Type B pancreatic cell (in vitro differentiated cells): ENCODE data around the gene CCNB1. TPM values are rescaled to one million over a fixed set of nuclear protein-coding genes. Genes with fewer than 3 reads are reported as not detected.
"Not testable (repeated sequence)": the region's sequence is repeated elsewhere in the genome, so short reads cannot be mapped to it uniquely, and the experiment has no call there.

Source experiments
- DNase-seq: peaks from one replicate; pipeline ENCODE4 v3.0.0; 2021; ENCODE audit warnings: mixed read lengths; ENCODE audit not compliant: unreplicated experiment; ENCODE audit errors: extremely low spot score
- H3K27ac Mint-ChIP-seq: 2 replicates; pipeline ENCODE4 v1.8.0; 2021; ENCODE audit warnings: mild to moderate bottlenecking, mixed read lengths
- H3K27me3 Mint-ChIP-seq: 2 replicates; pipeline ENCODE4 v1.8.0; 2021; ENCODE audit warnings: mixed read lengths
- H3K36me3 Mint-ChIP-seq: 2 replicates; pipeline ENCODE4 v1.8.0; 2021; ENCODE audit warnings: mixed read lengths
- H3K4me1 Mint-ChIP-seq: one replicate; pipeline ENCODE4 v1.8.0; 2021; ENCODE audit warnings: mixed read lengths; ENCODE audit not compliant: unreplicated experiment
- H3K4me3 Mint-ChIP-seq: 2 replicates; pipeline ENCODE4 v1.8.0; 2021; ENCODE audit warnings: mild to moderate bottlenecking, mixed read lengths
- H3K9me3 Mint-ChIP-seq: 2 replicates; pipeline ENCODE4 v1.8.0; 2021; ENCODE audit warnings: mixed read lengths
- total RNA-seq: library from RNA; stranded (reverse); gene quantifications from 2 replicates; pipeline ENCODE4 v1.2.1, GENCODE V29; 2021; ENCODE audit warnings: low replicate concordance
- TF ChIP-seq, protein P1 (sequence below): fragments of 200-600 bp; sonication (generic); conservative IDR thresholded peaks from 2 replicates; pipeline ENCODE4 v1.5.0; 2021; ENCODE audit warnings: antibody characterized with exemption, mild to moderate bottlenecking

CCNB1 gene
- total RNA-seq, 1 donor from 2014 or later, result 169 TPM

DNA sequence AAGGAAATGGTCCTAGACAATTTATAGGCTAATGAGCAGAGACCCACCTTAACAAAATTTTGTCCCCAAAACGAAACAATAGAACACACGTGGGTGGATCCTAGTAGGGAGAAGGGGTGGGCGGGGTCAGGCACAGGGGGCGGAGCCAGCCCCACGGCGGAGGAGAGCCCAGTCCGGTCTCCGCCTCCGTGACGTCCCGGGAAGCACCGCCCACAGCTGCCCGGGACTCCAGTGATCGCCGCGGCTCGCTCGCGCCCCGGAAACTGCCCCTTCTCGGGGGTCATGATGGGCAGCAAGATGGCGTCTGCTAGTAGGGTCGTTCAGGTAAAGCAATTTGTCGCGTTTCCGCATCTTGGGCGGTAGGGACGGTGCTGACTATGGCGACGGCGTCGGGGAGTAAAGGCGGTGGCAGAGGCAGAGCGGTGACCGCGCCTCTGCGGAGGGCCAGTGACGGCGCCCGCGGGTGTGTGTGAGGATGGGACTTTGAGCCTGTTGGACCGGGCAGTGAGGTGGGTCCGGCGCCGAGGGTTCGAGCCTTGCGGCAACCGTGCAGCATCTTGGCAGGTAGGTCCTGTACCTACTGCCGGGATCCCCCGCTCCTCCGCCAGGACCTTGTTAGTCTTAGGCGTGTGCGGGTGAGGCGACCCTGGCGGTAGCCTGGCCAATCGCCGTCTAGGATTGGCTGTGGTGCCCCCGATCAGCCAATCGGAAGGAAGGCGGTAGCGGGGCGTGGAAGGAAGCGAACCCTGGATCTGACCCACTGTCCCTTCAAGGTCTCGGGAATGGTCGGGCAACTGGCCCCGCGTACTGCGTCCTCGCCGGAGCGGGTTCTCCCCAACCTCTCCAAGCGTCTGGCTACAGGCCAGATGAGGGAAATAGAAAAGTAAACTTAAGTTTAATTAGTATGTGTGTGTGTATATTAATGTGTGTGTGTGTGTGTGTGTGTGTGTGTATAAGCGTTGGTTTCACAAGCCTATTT, 50.9 kb downstream of the CCNB1 start:
- no peaks in the 10 kb centered on the region for H3K27me3 Mint-ChIP-seq
- H3K36me3 Mint-ChIP-seq, result peaks cover 14% of the 10 kb centered on the region
- TF ChIP-seq, protein P1, sequence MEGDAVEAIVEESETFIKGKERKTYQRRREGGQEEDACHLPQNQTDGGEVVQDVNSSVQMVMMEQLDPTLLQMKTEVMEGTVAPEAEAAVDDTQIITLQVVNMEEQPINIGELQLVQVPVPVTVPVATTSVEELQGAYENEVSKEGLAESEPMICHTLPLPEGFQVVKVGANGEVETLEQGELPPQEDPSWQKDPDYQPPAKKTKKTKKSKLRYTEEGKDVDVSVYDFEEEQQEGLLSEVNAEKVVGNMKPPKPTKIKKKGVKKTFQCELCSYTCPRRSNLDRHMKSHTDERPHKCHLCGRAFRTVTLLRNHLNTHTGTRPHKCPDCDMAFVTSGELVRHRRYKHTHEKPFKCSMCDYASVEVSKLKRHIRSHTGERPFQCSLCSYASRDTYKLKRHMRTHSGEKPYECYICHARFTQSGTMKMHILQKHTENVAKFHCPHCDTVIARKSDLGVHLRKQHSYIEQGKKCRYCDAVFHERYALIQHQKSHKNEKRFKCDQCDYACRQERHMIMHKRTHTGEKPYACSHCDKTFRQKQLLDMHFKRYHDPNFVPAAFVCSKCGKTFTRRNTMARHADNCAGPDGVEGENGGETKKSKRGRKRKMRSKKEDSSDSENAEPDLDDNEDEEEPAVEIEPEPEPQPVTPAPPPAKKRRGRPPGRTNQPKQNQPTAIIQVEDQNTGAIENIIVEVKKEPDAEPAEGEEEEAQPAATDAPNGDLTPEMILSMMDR, result peak; percentile 67
- peaks cover 4% of the 10 kb centered on the region for H3K4me1 Mint-ChIP-seq
- peak overlapping the region; percentile 99 for H3K4me3 Mint-ChIP-seq
- peak; percentile 91 for DNase-seq
- H3K9me3 Mint-ChIP-seq, result no peaks in the 10 kb centered on the region
- peak overlapping the region; percentile 99 for H3K27ac Mint-ChIP-seq

- H3K4me3 Mint-ChIP-seq, result no peak overlapping the region
- no peak overlapping the region for H3K27ac Mint-ChIP-seq
- H3K9me3 Mint-ChIP-seq, result no peaks in the 10 kb centered on the region
- TF ChIP-seq, protein P1, result no peak
- no peak for DNase-seq
- peaks cover 4% of the 10 kb centered on the region for H3K4me1 Mint-ChIP-seq
- peaks cover 12% of the 10 kb centered on the region for H3K36me3 Mint-ChIP-seq
- H3K27me3 Mint-ChIP-seq, result no peaks in the 10 kb centered on the region
Measured at GRCh38 chr5:69219939-69220338, 53.0 kb downstream of the CCNB1 start.

- not testable (repeated sequence) for H3K9me3 Mint-ChIP-seq, H3K4me3 Mint-ChIP-seq, H3K27ac Mint-ChIP-seq, H3K27me3 Mint-ChIP-seq, H3K4me1 Mint-ChIP-seq, DNase-seq
- H3K36me3 Mint-ChIP-seq, result peaks cover 11% of the 10 kb centered on the region
Measured at GRCh38 chr5:69220371-69220770, 53.4 kb downstream of the CCNB1 start.

GRCh38 chr5:69220833-69221232, 53.9 kb downstream of the CCNB1 start:
- not testable (repeated sequence) for H3K27ac Mint-ChIP-seq, H3K27me3 Mint-ChIP-seq, DNase-seq, H3K4me1 Mint-ChIP-seq, H3K4me3 Mint-ChIP-seq, H3K9me3 Mint-ChIP-seq
- peaks cover 13% of the 10 kb centered on the region for H3K36me3 Mint-ChIP-seq

- no peak overlapping the region for H3K27ac Mint-ChIP-seq
- TF ChIP-seq, protein P1, result no peak
- H3K36me3 Mint-ChIP-seq, result peaks cover 21% of the 10 kb centered on the region
Measured at GRCh38 chr5:69224520-69224919, 57.6 kb downstream of the CCNB1 start.

GRCh38 chr5:69225860-69226259, 58.9 kb downstream of the CCNB1 start:
- TF ChIP-seq, protein P1, result no peak

More at GRCh38 chr5:69224520-69224919, 57.6 kb downstream of the CCNB1 start:
- Mint-ChIP-seq H3K27me3 (no peaks in the 10 kb centered on the region), H3K9me3 (no peaks in the 10 kb centered on the region), H3K4me3 (no peak overlapping the region), H3K4me1 (peaks cover 4% of the 10 kb centered on the region)
- DNase-seq, result no peak

More at GRCh38 chr5:69225860-69226259, 58.9 kb downstream of the CCNB1 start:
- H3K27ac Mint-ChIP-seq, result no peak overlapping the region
- peaks cover 4% of the 10 kb centered on the region for H3K4me1 Mint-ChIP-seq
- no peak for DNase-seq
- no peak overlapping the region for H3K4me3 Mint-ChIP-seq
- H3K36me3 Mint-ChIP-seq, result peaks cover 24% of the 10 kb centered on the region
- no peaks in the 10 kb centered on the region for H3K27me3 Mint-ChIP-seq
- H3K9me3 Mint-ChIP-seq, result no peaks in the 10 kb centered on the region

Other genes with a start within 250 kb of the CCNB1 start
- 57.7 and 57.9 TPM in 2 replicates for gene SLC30A5, start 73.1 kb upstream of the CCNB1 start, total RNA-seq
- 10.2 and 27.0 TPM in 2 replicates for gene CENPH, start 22.4 kb downstream of the CCNB1 start, total RNA-seq
- 27.3 and 35.8 TPM in 2 replicates for gene CDK7, start 67.7 kb downstream of the CCNB1 start, total RNA-seq
- gene CCDC125, start 165.7 kb downstream of the CCNB1 start, total RNA-seq, result 5.5 and 6.9 TPM in 2 replicates
- gene AK6, start 202.4 kb downstream of the CCNB1 start, total RNA-seq, result 29.9 and 30.8 TPM in 2 replicates
- gene TAF9, start 202.4 kb downstream of the CCNB1 start, total RNA-seq, result 59.9 and 60.2 TPM in 2 replicates
- gene RAD17, start 202.7 kb downstream of the CCNB1 start, total RNA-seq, result 19.6 and 30.9 TPM in 2 replicates
- 26.1 and 62.5 TPM in 2 replicates for gene MARVELD2, start 248.0 kb downstream of the CCNB1 start, total RNA-seq